H1 (cell line): ENCODE measurements around the gene RALGAPA1. TPM values are rescaled to one million over a fixed set of nuclear protein-coding genes. Genes with fewer than 3 reads are reported as not detected.

Experiments
- SIRT6 ChIP-seq: IDR thresholded peaks from one replicate; pipeline ENCODE4 v1.7.1; 2012; ENCODE audit warnings: low read length, inconsistent platforms
- polyA plus RNA-seq, 7 experiments: library from polyadenylated mRNA; depleted of rRNA in 3 of 7; stranded (reverse) in 5 of 7; unstranded in 2 of 7; fragments of >200 nt in 5 of 7; fragments of 200-250 nt in 2 of 7; gene quantifications; 1 replicate in 5 of 7; 2 replicates in 1 of 7; 4 replicates in 1 of 7; pipeline versions ENCODE4 v1.2.1 to v1.2.3, GENCODE V29; 2011 to 2013; ENCODE audit warnings: missing spikeins in 2 of 7, mixed read lengths in 2 of 7
- total RNA-seq: library from RNA; stranded (reverse); fragmentation: NEBNext Ultra II Directional; extraction: Animal tissue kit (Norgen Biotek cat#: 25700); gene quantifications from 2 replicates; pipeline ENCODE4 v1.2.1, GENCODE V29; 2021
- TF ChIP-seq, protein P1 (sequence below): IDR thresholded peaks from 2 replicates; pipeline ENCODE4 v1.6.1; 2012; ENCODE audit warnings: low read length, inconsistent platforms

Gene RALGAPA1
- total and polyA plus RNA-seq, 2 of the 8 experiments (the other 6 are each of a cell fraction or from before 2014, with no cell fraction given): 4.2 to 26.7 TPM

DNA sequence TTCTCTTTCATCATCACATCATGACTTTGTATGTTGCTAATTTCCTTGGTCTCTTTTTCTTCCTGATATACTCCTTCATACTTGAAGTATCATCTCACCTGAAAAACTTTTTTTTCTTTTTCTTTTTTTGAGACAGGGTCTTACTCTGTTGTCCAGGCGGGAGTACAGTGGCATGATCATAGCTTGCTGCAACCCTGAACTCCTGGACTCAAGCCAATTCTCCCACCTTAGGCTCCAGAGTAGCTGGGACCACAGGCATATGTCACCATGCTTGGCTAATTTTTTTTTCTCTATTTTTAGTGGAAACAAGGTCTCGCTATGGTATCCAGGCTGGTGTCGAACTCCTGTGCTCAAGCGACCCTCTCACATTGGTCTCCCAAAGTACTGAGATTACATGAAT, 107.6 kb downstream of the RALGAPA1 start (continued):
- TF ChIP-seq, protein P1, sequence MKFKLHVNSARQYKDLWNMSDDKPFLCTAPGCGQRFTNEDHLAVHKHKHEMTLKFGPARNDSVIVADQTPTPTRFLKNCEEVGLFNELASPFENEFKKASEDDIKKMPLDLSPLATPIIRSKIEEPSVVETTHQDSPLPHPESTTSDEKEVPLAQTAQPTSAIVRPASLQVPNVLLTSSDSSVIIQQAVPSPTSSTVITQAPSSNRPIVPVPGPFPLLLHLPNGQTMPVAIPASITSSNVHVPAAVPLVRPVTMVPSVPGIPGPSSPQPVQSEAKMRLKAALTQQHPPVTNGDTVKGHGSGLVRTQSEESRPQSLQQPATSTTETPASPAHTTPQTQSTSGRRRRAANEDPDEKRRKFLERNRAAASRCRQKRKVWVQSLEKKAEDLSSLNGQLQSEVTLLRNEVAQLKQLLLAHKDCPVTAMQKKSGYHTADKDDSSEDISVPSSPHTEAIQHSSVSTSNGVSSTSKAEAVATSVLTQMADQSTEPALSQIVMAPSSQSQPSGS: no peak
- no peak for TF ChIP-seq SIRT6
- TF ChIP-seq, all 59 proteins: peak for 0
